Upper lobe of left lung (tissue), 6 donors: ENCODE results near the gene KLF7. TPM values are rescaled to one million over a fixed set of nuclear protein-coding genes. Genes with fewer than 3 reads are reported as not detected.

Experiments
- ATAC-seq, 2 donors: fragments of 200-7000 bp; cut with Tn5 transposase; one replicate each; pipeline ENCODE4 v1.9.1; 2022; ENCODE audit warnings: mild to moderate bottlenecking in 2 of 2, moderate library complexity in 2 of 2; ENCODE audit not compliant: low FRiP score in 2 of 2
- DNase-seq, 2 donors: peaks; one replicate each; pipeline ENCODE4 v3.0.0-alpha.2; 2019 to 2020
- H3K27ac ChIP-seq, 4 donors: fragments of 200-600 bp; sonication (generic); one replicate each; pipeline ENCODE4 v1.5.1; 2016 to 2019
- H3K27me3 ChIP-seq, 4 donors: fragments of 200-600 bp; sonication (generic); one replicate each; pipeline ENCODE4 v1.5.1; 2017 to 2019
- H3K36me3 ChIP-seq, 4 donors: fragments of 200-600 bp; sonication (generic); one replicate each; pipeline ENCODE4 v1.5.1; 2016 to 2019
- H3K4me1 ChIP-seq, 4 donors: fragments of 200-600 bp; sonication (generic); one replicate each; pipeline ENCODE4 v1.5.1; 2018 to 2019
- H3K4me3 ChIP-seq, 4 donors: fragments of 200-600 bp; sonication (generic); one replicate each; pipeline ENCODE4 v1.5.1; 2017 to 2019; ENCODE audit warnings: mild to moderate bottlenecking in 2 of 4, moderate library complexity in 1 of 4
- H3K9me3 ChIP-seq, 4 donors: fragments of 200-600 bp; sonication (generic); one replicate each; pipeline ENCODE4 v1.5.1; 2018 to 2019
- CTCF ChIP-seq, 6 experiments: fragments of 450-650 bp in 4 of 6; fragments of 200-600 bp in 2 of 6; sonication (generic) in 2 of 6; IDR thresholded peaks; one replicate each; pipeline ENCODE4 v1.5.1; 2016 to 2019; ENCODE audit warnings: antibody characterized with exemption in 6 of 6
- EP300 ChIP-seq, 4 donors: sonication (generic); formaldehyde crosslinking; IDR thresholded peaks; one replicate each; pipeline ENCODE4 v1.5.1; 2017; ENCODE audit warnings: antibody characterized with exemption in 4 of 4, control low read depth in 2 of 4
- POLR2A ChIP-seq, 4 donors: fragments of 450-650 bp; IDR thresholded peaks; one replicate each; pipeline ENCODE4 v1.5.1; 2016 to 2017; ENCODE audit warnings: antibody characterized with exemption in 4 of 4, mild to moderate bottlenecking in 2 of 4
- POLR2AphosphoS5 ChIP-seq, 2 donors: sonication (generic); formaldehyde crosslinking; IDR thresholded peaks; one replicate each; pipeline ENCODE4 v1.5.1; 2017; ENCODE audit warnings: antibody characterized with exemption in 2 of 2
- WGBS, 2 donors: methylation state at CpG; one replicate each; pipeline ENCODE4 v1.1.5; 2017 to 2018; 5-methylcytosine and 5-hydroxymethylcytosine counted together
- total RNA-seq, 6 donors: library from RNA; depleted of rRNA in 4 of 6; stranded (reverse); fragments of >200 nt in 4 of 6; gene quantifications; one replicate each; pipeline versions ENCODE4 v1.1.0 to v1.2.1, GENCODE V29; 2016 to 2021
- donor health status: DM: no; HTN: no; CAD: no; lungs with moderate emphysema.
- donor health status: DM: no; HTN: yes; CAD: no; lungs with severe emphysema.

The KLF7 gene
- total RNA-seq, 6 donors from 2014 or later, result 15.4 to 50.5 (median 22.4) TPM

GRCh38 chr2:207141386-207141785 is 24.4 kb downstream of the KLF7 start:
- no peaks in the 10 kb centered on the region for H3K9me3 ChIP-seq
- H3K27me3 ChIP-seq, result no peaks in the 10 kb centered on the region
- H3K27ac ChIP-seq, result peak overlapping the region; percentile 87 to 94 (median 90)
- 40 to 55% methylated on average over 2 of the region's 2 CpGs for WGBS, 2 donors
- ATAC-seq (no peak), DNase-seq (no peak)
- TF ChIP-seq EP300 (IDR thresholded peaks at IDR 0.05), result no peak
- no peak for TF ChIP-seq POLR2A (IDR thresholded peaks at IDR 0.05)
- TF ChIP-seq CTCF (IDR thresholded peaks at IDR 0.05), result no peak
- no peak for TF ChIP-seq POLR2AphosphoS5 (IDR thresholded peaks at IDR 0.05)
- peaks cover 0 to 8% (median 0%) of the 10 kb centered on the region in 4 donors for H3K36me3 ChIP-seq
- no peak overlapping the region for H3K4me3 ChIP-seq
- peaks cover 62 to 76% (median 68%) of the 10 kb centered on the region in 4 donors for H3K4me1 ChIP-seq

- Histone ChIP-seq H3K4me3 (no peak overlapping the region), H3K4me1 (peaks cover 69 to 87% (median 75%) of the 10 kb centered on the region in 4 donors), H3K27me3 (no peaks in the 10 kb centered on the region), H3K36me3 (no peaks in the 10 kb centered on the region), H3K27ac (peak overlapping the region in 2 of 4 donors; percentile 93 to 94), H3K9me3 (no peaks in the 10 kb centered on the region)
- TF ChIP-seq CTCF (IDR thresholded peaks at IDR 0.05) (no peak), POLR2A (IDR thresholded peaks at IDR 0.05) (no peak), EP300 (IDR thresholded peaks at IDR 0.05) (no peak), POLR2AphosphoS5 (IDR thresholded peaks at IDR 0.05) (no peak)
- DNase-seq (no peak), ATAC-seq (no peak)
These were observed 25.5 kb downstream of the KLF7 start for GRCh38 chr2:207140265-207140664.

GRCh38 chr2:207139552-207139951 is 26.2 kb downstream of the KLF7 start:
- Histone ChIP-seq H3K27me3 (no peaks in the 10 kb centered on the region), H3K27ac (peak overlapping the region; percentile 2 to 94 (median 73)), H3K4me1 (peaks cover 69 to 89% (median 76%) of the 10 kb centered on the region in 4 donors), H3K9me3 (no peaks in the 10 kb centered on the region), H3K4me3 (no peak overlapping the region), H3K36me3 (no peaks in the 10 kb centered on the region)
- DNase-seq (no peak), ATAC-seq (no peak)
- 67 to 84% methylated on average over 4 of the region's 4 CpGs for WGBS, 2 donors
- TF ChIP-seq POLR2AphosphoS5 (IDR thresholded peaks at IDR 0.05), result no peak
- TF ChIP-seq POLR2A (IDR thresholded peaks at IDR 0.05), result no peak
- TF ChIP-seq EP300 (IDR thresholded peaks at IDR 0.05), result no peak
- TF ChIP-seq CTCF (IDR thresholded peaks at IDR 0.05), result no peak

GRCh38 chr2:207138627-207139297 is 27.0 kb downstream of the KLF7 start:
- whole genome bisulfite sequencing, 2 donors, result 91 to 95% methylated on average over 9 of the region's 9 CpGs
- H3K9me3 ChIP-seq, result no peaks in the 10 kb centered on the region
- ATAC-seq (no peak), DNase-seq (no peak)
- H3K4me3 ChIP-seq, result no peak overlapping the region
- no peaks in the 10 kb centered on the region for H3K36me3 ChIP-seq
- peak overlapping the region; percentile 2 to 94 (median 50) for H3K27ac ChIP-seq
- peaks cover 69 to 88% (median 76%) of the 10 kb centered on the region in 4 donors for H3K4me1 ChIP-seq
- H3K27me3 ChIP-seq, result no peaks in the 10 kb centered on the region
- TF ChIP-seq EP300 (IDR thresholded peaks at IDR 0.05) (no peak), POLR2AphosphoS5 (IDR thresholded peaks at IDR 0.05) (no peak), POLR2A (IDR thresholded peaks at IDR 0.05) (no peak), CTCF (IDR thresholded peaks at IDR 0.05) (no peak)
